Measurements from ENCODE around the gene TMEM178B.

DNA sequence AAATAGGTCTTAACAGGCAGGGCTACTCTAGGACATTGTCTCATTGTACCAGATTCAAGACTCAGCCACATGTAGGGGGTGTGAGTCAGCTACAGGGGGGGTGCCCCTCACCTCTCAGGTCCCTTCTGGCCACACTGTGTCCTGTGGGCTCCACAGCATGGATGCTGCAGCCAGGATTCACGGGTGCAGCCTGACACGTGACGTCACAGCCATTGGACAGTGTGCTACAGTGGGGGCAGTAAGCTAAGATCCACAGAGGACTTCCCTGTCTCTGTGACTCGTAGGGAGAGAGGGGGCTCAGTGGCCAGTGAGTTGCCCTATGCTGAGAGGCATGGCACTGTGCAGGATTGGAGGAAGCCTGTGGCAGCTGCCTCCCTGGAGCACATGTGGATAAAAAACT lies 77.9 kb downstream of the TMEM178B start:
- TF ChIP-seq EZH2phosphoT487 (IDR thresholded peaks at IDR 0.05; ENCODE audit: low read depth, severe bottlenecking, unreplicated experiment) (no peak), EZH2 (IDR thresholded peaks at IDR 0.05; ENCODE audit: borderline replicate concordance) (no peak)
- TF ChIP-seq, protein P1, sequence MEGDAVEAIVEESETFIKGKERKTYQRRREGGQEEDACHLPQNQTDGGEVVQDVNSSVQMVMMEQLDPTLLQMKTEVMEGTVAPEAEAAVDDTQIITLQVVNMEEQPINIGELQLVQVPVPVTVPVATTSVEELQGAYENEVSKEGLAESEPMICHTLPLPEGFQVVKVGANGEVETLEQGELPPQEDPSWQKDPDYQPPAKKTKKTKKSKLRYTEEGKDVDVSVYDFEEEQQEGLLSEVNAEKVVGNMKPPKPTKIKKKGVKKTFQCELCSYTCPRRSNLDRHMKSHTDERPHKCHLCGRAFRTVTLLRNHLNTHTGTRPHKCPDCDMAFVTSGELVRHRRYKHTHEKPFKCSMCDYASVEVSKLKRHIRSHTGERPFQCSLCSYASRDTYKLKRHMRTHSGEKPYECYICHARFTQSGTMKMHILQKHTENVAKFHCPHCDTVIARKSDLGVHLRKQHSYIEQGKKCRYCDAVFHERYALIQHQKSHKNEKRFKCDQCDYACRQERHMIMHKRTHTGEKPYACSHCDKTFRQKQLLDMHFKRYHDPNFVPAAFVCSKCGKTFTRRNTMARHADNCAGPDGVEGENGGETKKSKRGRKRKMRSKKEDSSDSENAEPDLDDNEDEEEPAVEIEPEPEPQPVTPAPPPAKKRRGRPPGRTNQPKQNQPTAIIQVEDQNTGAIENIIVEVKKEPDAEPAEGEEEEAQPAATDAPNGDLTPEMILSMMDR (IDR thresholded peaks at IDR 0.05; ENCODE audit: poor library complexity), result no peak
